Bronchial epithelial cell (primary cell): Measurements from ENCODE around the gene VDR. TPM values are rescaled to one million over a fixed set of nuclear protein-coding genes. Genes with fewer than 3 reads are reported as not detected.

Source experiments
- DNase-seq: peaks from one replicate; pipeline ENCODE4 v3.0.0-alpha.2; 2010; ENCODE audit warnings: low read depth
- FAIRE-seq: peaks from 2 replicates; lab custom pipeline; 2011; peaks lifted over from hg19 to GRCh38; lab: Jason Lieb, UNC
- H3K27me3 ChIP-seq: 2 replicates; pipeline ENCODE4 v1.5.1; 2011; ENCODE audit warnings: low read length; ENCODE audit not compliant: control insufficient read depth, insufficient read depth
- H3K36me3 ChIP-seq: 2 replicates; pipeline ENCODE4 v1.5.1; 2011; ENCODE audit warnings: low read length; ENCODE audit not compliant: control insufficient read depth, insufficient read depth
- H3K4me3 ChIP-seq: 2 replicates; pipeline ENCODE4 v1.5.1; 2011; ENCODE audit warnings: mild to moderate bottlenecking, low read depth, low read length, control low read depth
- total RNA-seq: library from RNA; depleted of rRNA; stranded (reverse); fragments of >200 nt; gene quantifications from 2 replicates; pipeline ENCODE4 v1.2.1, GENCODE V29; 2014
- TF ChIP-seq, protein P1 (sequence below): IDR thresholded peaks from 2 replicates; pipeline ENCODE4 v1.5.1; 2011; ENCODE audit warnings: mild to moderate bottlenecking, moderate library complexity, low read length, control low read depth, inconsistent platforms; ENCODE audit not compliant: insufficient read depth, severe bottlenecking

Gene VDR
- total RNA-seq, 1 donor from 2014 or later: 3.4 TPM

DNA sequence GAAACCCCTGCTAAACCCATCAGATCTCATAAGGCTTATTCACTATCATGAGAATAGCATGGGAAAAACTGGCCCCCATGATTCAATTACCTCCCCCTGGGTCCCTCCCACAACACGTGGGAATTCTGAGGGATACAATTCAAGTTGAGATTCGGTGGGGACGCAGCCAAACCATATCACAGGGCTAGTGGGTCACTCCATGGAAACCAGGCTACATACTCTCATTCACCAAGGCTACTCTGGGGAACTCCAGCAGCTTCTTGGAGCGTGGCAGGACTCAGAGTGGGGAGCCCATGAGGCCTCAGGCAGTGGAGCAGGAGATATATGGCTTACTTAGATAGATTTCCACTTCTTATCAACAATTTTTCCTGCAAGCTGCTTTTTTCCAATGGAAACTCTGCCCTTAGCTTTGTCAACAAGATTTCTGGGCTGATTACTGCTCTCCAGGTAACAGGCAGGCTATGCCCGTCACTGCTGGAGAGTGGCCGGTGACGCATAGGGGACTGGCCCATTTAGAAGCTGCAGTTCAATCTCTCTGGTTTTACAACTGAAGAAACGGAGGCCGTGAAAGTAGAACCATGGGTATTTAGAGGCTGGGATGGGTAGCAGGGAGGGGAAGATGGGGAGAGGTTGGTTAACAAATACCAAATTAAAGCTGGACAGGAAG lies 16.5 kb downstream of the VDR start:
- TF ChIP-seq, protein P1, sequence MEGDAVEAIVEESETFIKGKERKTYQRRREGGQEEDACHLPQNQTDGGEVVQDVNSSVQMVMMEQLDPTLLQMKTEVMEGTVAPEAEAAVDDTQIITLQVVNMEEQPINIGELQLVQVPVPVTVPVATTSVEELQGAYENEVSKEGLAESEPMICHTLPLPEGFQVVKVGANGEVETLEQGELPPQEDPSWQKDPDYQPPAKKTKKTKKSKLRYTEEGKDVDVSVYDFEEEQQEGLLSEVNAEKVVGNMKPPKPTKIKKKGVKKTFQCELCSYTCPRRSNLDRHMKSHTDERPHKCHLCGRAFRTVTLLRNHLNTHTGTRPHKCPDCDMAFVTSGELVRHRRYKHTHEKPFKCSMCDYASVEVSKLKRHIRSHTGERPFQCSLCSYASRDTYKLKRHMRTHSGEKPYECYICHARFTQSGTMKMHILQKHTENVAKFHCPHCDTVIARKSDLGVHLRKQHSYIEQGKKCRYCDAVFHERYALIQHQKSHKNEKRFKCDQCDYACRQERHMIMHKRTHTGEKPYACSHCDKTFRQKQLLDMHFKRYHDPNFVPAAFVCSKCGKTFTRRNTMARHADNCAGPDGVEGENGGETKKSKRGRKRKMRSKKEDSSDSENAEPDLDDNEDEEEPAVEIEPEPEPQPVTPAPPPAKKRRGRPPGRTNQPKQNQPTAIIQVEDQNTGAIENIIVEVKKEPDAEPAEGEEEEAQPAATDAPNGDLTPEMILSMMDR: no peak
- no peak for DNase-seq
- Histone ChIP-seq H3K36me3 (peaks cover 11% of the 10 kb centered on the region), H3K27me3 (no peaks in the 10 kb centered on the region), H3K4me3 (no peak overlapping the region)
- FAIRE-seq: peak; percentile 28

DNA sequence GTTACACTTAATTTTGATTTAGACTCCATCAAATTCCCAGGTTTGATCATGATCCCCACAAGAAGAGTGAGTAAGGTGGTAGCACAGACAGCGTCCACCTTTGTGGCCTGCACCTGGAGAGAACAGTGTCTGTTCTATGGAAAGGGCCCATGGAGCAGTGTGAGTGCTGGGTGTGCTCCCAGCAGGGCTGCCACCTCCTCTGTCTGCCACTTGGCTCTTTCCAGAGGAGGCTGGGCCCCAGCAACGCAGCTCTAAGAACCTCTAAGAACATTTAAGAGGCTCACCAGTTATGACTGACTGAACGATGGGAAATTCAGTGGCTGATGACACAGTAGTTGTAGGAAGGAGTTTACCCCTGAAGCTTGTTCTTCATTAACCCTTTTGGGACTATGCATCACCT lies 17.3 kb downstream of the VDR start:
- no peaks in the 10 kb centered on the region for H3K27me3 ChIP-seq
- no peak overlapping the region for H3K4me3 ChIP-seq
- FAIRE-seq (no peak), DNase-seq (no peak)
- peaks cover 10% of the 10 kb centered on the region for H3K36me3 ChIP-seq
- TF ChIP-seq, protein P1: no peak

DNA sequence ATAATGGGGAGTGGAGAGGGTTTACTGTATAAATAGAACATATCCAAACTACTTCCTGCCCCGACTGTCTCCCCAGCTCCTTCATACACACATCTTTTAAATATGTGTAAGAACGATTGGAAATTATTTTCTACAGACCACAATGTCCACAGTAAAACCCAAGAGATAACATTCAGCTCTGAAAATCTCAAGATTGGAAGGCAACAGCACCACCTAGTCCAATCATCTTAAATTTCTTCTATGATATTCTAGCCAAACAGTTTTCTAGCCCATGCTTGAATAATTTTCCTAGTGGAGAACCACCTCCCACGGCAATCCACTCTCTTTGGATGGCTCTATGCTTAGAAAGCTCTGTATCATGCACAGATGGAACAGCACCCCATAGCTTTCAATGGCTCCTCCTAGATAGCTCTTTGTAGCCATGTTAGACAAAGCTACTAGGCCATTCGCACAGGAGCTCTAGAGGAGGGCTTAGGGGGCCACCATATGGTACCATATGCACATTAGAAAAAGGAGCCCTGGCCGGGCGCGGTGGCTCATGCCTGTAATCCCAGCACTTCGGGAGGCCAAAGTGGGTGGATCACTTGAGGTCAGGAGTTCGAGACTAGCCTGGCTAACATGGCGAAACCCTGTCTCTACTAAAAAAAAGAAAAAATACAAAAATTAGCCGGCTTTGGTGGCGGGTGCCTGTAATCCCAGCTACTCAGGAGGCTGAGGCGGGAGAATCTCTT lies 18.1 kb downstream of the VDR start:
- TF ChIP-seq, protein P1: no peak
- FAIRE-seq (no peak), DNase-seq (no peak)
- Histone ChIP-seq H3K36me3 (peaks cover 6% of the 10 kb centered on the region), H3K4me3 (no peak overlapping the region), H3K27me3 (no peaks in the 10 kb centered on the region)

DNA sequence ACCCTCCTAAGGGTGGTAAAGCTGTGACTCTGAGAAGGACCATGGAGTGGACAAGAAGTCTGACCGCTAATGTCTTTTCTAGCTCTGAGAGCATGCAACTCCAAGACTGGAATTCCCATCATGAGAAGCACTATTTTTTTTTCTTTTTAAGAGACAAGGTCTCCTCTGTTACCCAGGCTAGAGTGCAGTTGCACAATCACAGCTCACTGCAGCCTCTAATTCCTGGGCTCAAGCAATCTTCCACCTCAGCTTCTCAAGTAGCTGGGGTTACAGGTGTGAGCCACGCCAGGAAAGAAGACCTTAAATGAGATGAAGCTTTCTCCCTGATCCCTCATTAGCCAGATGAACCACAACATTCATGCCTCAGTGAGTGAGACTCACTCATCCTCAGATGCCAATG lies 19.2 kb downstream of the VDR start:
- no peak for FAIRE-seq
- TF ChIP-seq, protein P1: no peak
- peaks cover 6% of the 10 kb centered on the region for H3K36me3 ChIP-seq

DNA sequence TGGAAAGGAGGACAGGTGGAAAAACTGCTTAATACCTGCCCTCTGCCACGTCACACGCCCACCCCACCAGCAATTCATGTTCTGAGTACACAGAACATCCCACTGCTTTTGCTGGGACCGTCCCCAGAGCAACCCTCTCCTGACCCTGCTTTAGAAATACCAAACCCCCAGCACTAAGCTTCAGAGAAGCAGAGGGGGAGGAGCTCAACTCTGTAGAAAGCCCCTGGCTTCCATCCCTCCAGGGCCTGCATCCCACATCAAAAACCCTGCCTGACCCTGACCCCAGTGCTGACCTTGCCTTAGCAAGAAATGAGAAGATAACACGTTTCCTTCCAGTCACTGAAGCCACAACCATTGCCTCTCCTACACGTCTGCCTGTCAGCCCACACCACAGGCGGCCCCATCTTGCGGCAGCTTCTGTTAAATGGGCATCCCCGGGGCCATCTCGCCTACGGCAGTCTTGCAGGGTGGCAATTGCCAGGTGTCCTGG lies 19.7 kb downstream of the VDR start:
- no peak for FAIRE-seq
- no peak for DNase-seq
- Histone ChIP-seq H3K27me3 (no peaks in the 10 kb centered on the region), H3K4me3 (no peak overlapping the region), H3K36me3 (peaks cover 6% of the 10 kb centered on the region)
- TF ChIP-seq, protein P1: no peak

More for the DNA sequence above, 19.2 kb downstream of the VDR start:
- H3K27me3 ChIP-seq: no peaks in the 10 kb centered on the region
- H3K4me3 ChIP-seq: no peak overlapping the region
- no peak for DNase-seq
